ENCODE data around the gene FNBP1L.

Gene FNBP1L

DNA sequence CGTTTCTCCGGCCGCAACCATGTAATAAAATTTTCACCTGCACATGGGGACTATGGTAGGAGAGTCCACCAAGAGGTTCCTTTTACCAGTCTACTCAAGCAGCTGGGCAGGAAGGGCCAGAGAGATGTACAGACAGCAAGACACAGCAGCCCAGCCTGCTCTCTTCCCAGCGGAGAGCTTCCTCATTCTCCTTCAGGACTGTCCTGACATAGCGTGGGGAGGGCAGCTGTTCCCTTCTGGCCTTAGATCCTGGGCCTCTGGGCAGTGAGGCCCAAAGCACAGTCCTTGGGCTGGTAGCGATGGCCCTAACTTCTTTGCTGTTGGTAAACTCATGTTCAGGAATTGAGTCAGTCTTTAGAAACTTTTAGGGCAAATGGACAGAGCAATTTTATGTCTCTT lies 144.6 kb downstream of the FNBP1L start:
- DNase-seq (ENCODE audit: low spot score), result peak; percentile 44

DNA sequence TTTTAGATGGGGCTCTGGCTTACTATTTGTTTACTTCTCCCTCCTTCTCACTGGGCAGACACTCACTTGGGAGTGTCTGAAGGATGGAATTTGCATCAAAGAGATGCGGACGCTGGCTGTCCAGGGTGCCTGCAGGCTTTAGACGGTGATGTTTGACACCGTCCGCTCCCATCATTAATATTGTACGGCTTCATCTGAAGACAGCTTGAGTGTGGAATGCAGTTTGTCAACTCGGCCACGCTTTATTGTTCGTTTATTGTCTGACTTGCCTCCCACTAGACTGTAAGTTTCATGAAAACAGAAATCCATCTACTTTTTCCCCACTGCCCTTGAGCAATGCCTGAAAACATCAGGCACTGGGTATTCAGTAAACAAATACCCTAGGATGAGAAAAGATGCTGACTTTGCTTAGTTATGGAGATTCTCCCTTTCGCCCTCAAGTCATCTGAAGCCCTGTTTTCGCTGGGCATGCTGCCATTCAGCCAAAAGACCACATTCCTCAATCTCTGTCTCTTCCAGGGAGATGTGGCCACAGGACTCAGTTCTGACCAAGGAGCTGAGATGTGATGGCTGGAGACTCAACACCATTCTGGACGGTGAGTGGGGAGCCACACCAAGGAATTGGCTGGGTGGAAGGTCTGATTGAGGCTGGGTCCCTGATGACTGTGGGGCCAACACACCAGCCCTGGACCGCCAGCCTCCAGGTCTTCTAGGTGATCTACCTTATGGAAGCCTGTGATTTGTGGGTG lies 146.1 kb downstream of the FNBP1L start:
- no peak for DNase-seq (ENCODE audit: low spot score)

DNA sequence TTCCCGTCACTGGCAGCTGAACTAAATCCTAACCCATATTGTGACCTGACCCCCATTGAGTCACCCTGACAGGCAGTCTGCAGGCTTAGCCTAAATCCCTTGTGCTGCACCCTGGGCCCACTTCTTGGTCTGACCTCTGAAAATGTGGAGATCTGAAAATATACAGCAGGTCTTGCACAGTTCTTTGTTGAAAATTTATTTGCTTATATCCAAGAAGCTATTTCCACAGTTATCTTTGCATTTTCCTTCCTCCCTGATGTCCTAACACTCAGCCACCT lies 146.6 kb downstream of the FNBP1L start:
- no peak for DNase-seq (ENCODE audit: low spot score)

DNA sequence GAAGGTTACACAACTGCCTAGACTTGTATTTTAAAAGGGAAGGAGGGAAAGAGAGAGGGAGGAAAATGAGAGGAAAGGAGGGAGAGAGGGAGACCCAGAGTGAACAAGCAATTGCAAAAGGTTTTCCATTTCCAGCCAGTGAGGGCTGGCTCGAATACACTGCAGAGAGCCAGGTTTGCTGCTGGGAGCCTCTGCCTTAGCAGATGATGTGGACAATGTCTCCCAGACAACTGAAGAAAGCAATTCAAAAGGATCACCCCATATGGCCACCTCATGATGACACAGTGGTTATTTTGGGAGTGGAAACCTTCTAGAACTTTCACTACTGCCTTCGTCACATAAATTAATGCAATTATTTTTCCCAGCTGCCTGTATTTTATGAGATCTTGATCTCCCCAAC lies 147.3 kb downstream of the FNBP1L start:
- DNase-seq (ENCODE audit: low spot score), result no peak

DNA sequence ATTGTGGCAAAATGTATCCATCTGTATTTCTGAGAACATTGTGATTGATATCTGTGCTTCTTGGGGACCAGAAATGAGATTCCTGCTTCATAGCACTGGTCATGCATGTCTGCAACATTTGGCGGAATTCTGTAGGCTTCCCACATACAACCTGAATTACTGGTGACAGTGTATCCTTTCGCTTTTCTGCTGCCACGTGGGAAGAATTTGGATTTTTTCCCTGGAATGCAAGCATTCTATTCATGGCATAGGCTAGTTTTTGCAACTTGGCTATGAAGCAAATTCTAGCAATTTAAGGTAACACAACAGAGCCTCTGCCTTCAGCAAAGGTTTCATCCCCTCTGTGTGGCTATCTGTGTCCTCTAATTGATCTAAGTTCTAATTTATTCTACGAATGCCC lies 147.8 kb downstream of the FNBP1L start:
- no peak for DNase-seq (ENCODE audit: low spot score)

DNA sequence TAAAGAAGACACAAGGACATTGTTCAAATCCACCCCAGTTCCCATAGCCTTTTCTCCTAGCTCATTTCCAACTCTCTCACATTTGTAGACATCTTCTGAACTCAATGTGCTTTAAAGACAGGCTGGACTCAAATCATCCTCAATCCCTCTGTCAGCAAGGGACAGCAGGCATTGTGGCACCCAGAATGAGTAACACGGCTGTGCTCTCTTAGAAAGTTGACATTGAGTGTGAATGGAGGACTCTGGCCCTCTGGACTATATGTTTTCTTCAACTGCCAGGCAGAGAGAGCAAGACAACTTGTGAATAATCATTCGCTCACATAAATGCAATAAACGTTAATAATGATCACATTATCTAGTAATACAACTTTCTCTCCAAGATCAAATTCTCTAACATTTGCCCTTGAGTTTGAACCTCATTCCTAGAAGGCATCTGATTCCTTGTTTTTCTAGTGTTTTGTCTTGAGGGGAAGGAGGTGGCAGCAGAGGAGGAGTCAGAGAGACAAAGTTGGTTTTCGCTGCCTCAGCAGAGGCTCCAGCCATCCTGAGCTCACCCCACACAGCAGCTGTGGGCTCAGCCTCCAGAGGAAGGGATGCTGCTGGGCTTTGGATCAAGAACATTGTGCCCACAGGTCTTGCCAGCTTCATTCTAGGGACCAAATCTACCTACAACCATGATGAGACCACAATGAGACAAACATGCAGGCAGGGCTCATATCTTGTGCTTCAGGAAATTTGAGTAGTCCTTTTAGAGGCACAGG lies 148.6 kb downstream of the FNBP1L start:
- DNase-seq (ENCODE audit: low spot score), result no peak

DNA sequence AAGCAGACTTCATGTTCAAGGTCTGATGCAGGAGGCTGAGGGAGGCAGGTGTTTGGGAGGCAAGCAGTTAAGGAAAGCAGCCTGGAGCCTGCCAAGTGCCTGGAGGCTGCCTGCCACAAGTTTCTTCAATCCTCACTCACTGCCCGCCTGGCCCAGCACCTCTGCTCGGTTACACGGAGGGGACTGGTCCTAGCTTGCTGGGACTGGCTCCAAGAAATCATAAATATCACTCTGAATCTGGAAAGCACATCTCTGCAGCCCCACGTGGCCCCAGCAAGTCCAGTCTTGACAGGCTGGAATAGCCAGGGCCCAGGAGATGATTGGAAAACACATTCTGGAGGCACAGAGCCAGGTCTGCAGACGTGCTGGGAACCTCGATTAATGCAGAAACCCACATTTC lies 149.8 kb downstream of the FNBP1L start:
- DNase-seq (ENCODE audit: low spot score), result no peak

DNA sequence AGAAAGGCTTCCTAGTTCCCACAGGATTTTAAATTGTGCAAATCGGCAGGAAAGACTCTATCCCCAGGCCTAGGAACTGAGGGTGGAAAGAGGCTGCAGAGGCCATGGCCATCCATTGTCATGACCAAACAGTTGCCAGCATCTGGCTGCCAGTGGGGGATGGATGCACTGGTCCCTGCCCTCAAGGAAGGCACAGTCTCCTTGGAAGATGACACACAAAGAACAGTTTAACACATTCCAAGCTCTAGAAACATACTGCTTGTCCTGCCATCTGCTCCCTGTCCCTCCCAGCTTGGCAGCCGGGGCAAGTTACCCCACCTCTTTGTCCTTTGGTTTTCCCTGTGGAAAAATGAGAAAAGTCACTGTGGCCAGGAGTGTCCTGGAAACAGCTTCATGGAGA lies 150.5 kb downstream of the FNBP1L start:
- DNase-seq (ENCODE audit: low spot score), result no peak

DNA sequence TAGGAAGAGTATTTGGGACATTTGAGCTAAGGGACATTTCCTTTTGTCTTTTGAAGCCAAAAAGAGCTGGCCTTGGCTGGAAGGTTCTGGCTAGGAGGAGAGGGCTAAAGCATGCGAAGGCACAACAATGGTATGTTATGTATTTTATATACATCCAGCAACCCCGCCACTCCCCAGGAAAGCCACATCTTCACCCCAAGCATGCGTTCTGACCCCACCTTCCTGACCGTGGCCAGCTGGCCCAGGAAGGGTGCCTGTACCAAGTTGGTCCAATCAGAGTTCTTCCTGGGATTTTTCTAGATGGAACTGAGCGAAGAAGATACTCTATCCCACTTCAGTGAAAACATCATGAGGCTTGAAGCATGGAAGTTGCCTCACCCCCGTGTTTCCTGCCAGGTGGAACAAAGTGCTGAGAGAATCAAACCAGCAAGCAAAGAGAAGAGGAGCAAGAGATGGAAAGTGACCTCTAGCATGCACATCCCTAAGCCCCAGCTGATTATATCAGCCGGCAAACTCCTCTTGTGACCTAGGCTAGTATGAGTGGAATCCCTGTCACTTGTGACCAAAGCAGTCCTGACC lies 151.0 kb downstream of the FNBP1L start:
- no peak for DNase-seq (ENCODE audit: low spot score)

DNA sequence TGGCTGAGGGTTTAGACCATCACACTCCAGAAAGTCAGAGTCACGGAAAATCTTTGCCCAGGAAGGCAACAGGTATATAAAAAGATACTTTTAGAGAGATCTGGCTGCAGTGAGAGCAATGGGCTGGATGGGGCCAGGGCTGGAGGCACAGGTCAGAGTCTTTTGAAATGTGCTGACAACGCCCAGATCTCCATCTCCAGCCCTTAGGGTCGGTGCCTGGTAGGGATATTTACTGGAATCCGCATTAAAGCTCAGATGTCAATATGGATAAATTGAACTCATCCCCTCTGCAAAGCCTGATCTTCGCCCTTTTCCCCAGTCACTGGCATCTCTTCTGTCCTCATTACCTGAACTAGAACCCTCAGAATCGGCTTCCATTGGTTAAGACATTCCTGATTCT lies 151.6 kb downstream of the FNBP1L start:
- no peak for DNase-seq (ENCODE audit: low spot score)

DNA sequence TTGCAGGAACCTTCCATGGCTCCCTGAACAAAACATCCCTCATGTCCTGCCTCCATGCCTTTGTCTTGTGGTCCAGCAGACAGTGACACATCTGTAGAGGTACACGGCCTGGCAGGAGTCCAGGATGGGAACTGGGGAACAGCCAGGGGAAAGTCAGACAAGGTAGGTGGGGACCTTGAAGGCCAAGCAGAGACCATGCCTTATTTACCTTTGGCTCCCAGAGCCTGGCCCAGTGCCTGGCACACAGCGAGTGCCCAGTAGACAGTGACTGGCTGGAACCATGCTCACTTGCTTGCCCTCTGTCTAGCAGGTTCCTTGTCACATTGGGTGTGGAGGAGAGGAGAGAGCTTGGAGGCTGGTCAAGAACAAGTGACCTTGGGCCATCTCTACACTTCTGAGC lies 152.7 kb downstream of the FNBP1L start:
- no peak for DNase-seq (ENCODE audit: low spot score)

DNA sequence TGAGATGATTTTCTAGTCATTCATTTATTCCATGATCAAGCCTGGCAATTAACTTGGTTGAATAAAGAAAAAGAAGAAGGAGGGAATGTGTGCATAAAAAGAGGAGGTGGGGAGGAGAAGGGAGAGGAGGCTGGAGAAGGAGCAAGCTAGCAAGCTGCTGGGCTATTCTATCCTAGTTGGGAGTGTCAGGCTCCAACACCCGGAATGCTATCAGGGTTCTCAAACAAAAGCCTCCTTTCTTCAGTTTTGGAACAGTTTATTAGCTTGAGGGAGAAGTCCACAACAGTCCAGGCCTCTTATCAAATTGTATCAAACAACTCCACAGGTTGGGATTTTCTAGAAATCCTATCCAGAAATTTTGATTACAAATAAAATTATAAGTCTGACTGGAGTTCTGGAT lies 153.8 kb downstream of the FNBP1L start:
- no peak for DNase-seq (ENCODE audit: low spot score)

DNA sequence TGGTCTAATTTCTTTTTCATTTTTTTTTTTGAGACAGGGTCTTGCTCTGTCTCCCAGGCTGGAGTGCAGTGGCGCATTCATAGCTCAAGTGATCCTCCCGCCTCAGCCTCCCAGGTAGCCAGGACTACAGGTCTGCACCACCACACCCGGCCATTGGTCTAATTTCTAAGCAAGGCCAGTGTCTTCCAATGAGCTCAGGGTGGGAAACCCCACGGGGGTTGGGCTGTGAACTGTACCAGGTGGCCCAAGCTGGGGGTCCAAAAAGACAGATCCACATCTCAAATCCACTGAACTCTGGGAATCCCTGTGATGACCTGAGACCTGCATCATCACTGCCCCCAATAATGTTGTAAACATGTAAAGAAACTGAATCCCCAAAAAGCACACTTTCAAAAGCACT lies 154.2 kb downstream of the FNBP1L start:
- DNase-seq (ENCODE audit: low spot score), result no peak

DNA sequence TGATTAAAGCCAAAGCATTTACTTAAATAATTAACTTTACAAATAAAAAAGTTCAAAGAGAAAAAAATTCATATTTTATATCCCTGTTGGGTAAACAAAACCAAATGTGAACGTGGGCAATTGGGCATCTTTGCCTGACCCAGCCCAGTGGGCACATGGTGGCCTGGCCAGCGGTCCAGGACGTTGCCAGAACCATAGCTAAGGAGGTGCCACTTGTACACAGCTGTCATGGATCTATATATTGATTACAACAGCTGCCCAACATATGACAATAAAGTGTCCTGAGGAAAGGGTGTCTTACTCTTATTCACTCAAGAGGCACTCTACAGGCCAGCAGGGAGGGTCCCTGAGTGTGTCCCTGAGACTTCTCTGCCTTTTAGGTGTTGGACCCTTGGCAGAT lies 155.2 kb downstream of the FNBP1L start:
- DNase-seq (ENCODE audit: low spot score), result no peak

DNA sequence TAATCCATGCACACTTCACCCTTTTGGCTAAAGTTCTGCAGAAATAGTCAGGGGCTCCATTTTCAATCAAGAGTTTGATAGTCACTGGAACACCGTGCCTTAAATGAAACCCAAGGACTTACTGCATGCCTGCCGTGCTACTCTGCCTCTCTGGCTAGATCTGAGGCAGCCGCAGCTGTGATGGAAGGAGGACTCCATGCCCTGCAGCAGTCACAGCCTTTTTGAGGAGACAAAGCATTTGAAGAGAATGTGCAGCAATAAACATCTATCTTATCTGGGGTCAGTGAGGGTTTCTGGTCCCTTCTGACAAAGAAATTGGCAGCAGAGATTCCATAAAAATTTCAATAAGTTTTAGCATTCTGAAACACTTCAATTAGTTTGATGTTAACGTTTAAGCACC lies 155.7 kb downstream of the FNBP1L start:
- no peak for DNase-seq (ENCODE audit: low spot score)

Measured in HuH-7 (cell line).